Kidney (tissue), 14 donors: ENCODE data around the gene UNCX. TPM values are rescaled to one million over a fixed set of nuclear protein-coding genes. Genes with fewer than 3 reads are reported as not detected.

ENCODE experiments used
- DNase-seq, 5 donors: peaks; one replicate each; pipeline ENCODE4 v3.0.0-alpha.2; 2013 to 2020
- FAIRE-seq: peaks from 2 replicates; lab custom pipeline; 2012; peaks lifted over from hg19 to GRCh38; lab: Jason Lieb, UNC
- H3K27ac ChIP-seq, 2 donors: one replicate each; pipeline ENCODE4 v1.7.0; 2013; ENCODE audit warnings: low read depth in 2 of 2, low read length in 2 of 2, inconsistent platforms in 1 of 2
- H3K27me3 ChIP-seq: one replicate; pipeline ENCODE4 v1.7.1; 2013; ENCODE audit warnings: low read length, inconsistent platforms; ENCODE audit not compliant: control insufficient read depth, insufficient read depth
- H3K36me3 ChIP-seq, 3 donors: one replicate each; pipeline versions ENCODE4 v1.7.0 to v1.7.1; 2013; ENCODE audit warnings: low read length in 3 of 3, control low read depth in 1 of 3, inconsistent platforms in 1 of 3; ENCODE audit not compliant: insufficient read depth in 3 of 3, control insufficient read depth in 2 of 3
- H3K4me1 ChIP-seq, 3 donors: one replicate each; pipeline versions ENCODE4 v1.7.0 to v1.7.1; 2013; ENCODE audit warnings: low read length in 3 of 3, inconsistent platforms in 1 of 3, low read depth in 1 of 3; ENCODE audit not compliant: control insufficient read depth in 2 of 3, insufficient read depth in 2 of 3
- H3K4me3 ChIP-seq, 3 donors: one replicate each; pipeline versions ENCODE4 v1.7.0 to v1.8.1; 2013; ENCODE audit warnings: low read length in 3 of 3, control low read depth in 1 of 3, inconsistent platforms in 1 of 3
- H3K9ac ChIP-seq, 3 donors: one replicate each; pipeline versions ENCODE4 v1.7.0 to v1.7.1; 2013; ENCODE audit warnings: low read length in 3 of 3, control low read depth in 1 of 3, inconsistent platforms in 1 of 3
- H3K9me3 ChIP-seq, 3 donors: one replicate each; pipeline versions ENCODE4 v1.7.0 to v1.7.1; 2013; ENCODE audit warnings: low read length in 3 of 3, control low read depth in 1 of 3, inconsistent platforms in 1 of 3; ENCODE audit not compliant: control insufficient read depth in 2 of 3, insufficient read depth in 1 of 3
- CTCF ChIP-seq: IDR thresholded peaks from 3 replicates; pipeline ENCODE4 v1.5.1; 2012; ENCODE audit warnings: mild to moderate bottlenecking, moderate library complexity, borderline replicate concordance; ENCODE audit not compliant: insufficient read depth; ENCODE audit errors: extremely low read depth
- intact Hi-C: fragments of 100-400 bp; cut with DNase I; formaldehyde crosslinking; loops from one replicate; pipeline ENCODE4 v1.11.1; 2022
- polyA plus RNA-seq: library from polyadenylated mRNA; stranded (reverse); fragments of 350-450 nt; fragmentation: Illumina TruSeq; extraction: RNeasy Lipid Tissue Mini Kit (QIAGEN cat#74804); gene quantifications from one replicate; pipeline ENCODE4 v1.2.3, GENCODE V29; 2014; ENCODE audit warnings: low read depth, low replicate concordance; ENCODE audit not compliant: insufficient read depth
- total RNA-seq: library from RNA; stranded (reverse); fragmentation: NEBNext Ultra II Directional; extraction: Animal tissue kit (Norgen Biotek cat#: 25700); gene quantifications from one replicate; pipeline ENCODE4 v1.2.1, GENCODE V29; 2021
- donor health status: control.
- donor health status: control.
- donor health status: control.
- donor health status: control.
- donor health status: control.
- donor health status: DM: yes; HTN: yes; CAD: no.
- donor health status: Normal renal cell carcinoma (clear cell type).

The UNCX gene
- total and polyA plus RNA-seq, 2 donors from 2014 or later = 1.4 to 2.0 TPM

- H3K36me3 ChIP-seq = no peaks in the 10 kb centered on the region
- H3K27ac ChIP-seq = no peak overlapping the region
- intact Hi-C loops = no loop called here
- H3K4me3 ChIP-seq = no peak overlapping the region
- H3K27me3 ChIP-seq = no peaks in the 10 kb centered on the region
- H3K4me1 ChIP-seq = no peaks in the 10 kb centered on the region
- H3K9ac ChIP-seq = no peak overlapping the region
- H3K9me3 ChIP-seq = no peaks in the 10 kb centered on the region
- DNase-seq = peak in 1 of 5 donors; percentile 67
- no peak for TF ChIP-seq CTCF
- no peak for FAIRE-seq
These were observed 35.6 kb downstream of the UNCX start for GRCh38 chr7:1268076-1268815.

GRCh38 chr7:1268866-1269265 lies 36.2 kb downstream of the UNCX start:
- Histone ChIP-seq H3K9me3 (no peaks in the 10 kb centered on the region), H3K36me3 (no peaks in the 10 kb centered on the region), H3K27me3 (no peaks in the 10 kb centered on the region), H3K4me1 (no peaks in the 10 kb centered on the region), H3K27ac (no peak overlapping the region), H3K4me3 (no peak overlapping the region), H3K9ac (no peak overlapping the region)
- intact Hi-C loops = no loop called here
- no peak for TF ChIP-seq CTCF
- no peak for FAIRE-seq
- peak in 1 of 5 donors; percentile 49 for DNase-seq

GRCh38 chr7:1269336-1269890 lies 36.7 kb downstream of the UNCX start:
- FAIRE-seq = no peak
- H3K4me1 ChIP-seq = no peaks in the 10 kb centered on the region
- TF ChIP-seq CTCF = no peak
- no peaks in the 10 kb centered on the region for H3K27me3 ChIP-seq
- H3K36me3 ChIP-seq = no peaks in the 10 kb centered on the region
- no peak overlapping the region for H3K27ac ChIP-seq
- intact Hi-C loops = no loop called here
- H3K9me3 ChIP-seq = no peaks in the 10 kb centered on the region
- DNase-seq = peak in 1 of 5 donors; percentile 53
- no peak overlapping the region for H3K4me3 ChIP-seq
- H3K9ac ChIP-seq = no peak overlapping the region
